ENCODE data around the gene PIK3R4. TPM values are rescaled to one million over a fixed set of nuclear protein-coding genes. Genes with fewer than 3 reads are reported as not detected.

The PIK3R4 gene
- total RNA-seq, 1 donor from 2014 or later: 21.9 TPM

GRCh38 chr3:130772129-130772528 lies 25.5 kb upstream of the PIK3R4 start:
- H3K27me3 Mint-ChIP-seq (ENCODE audit: unreplicated experiment): peaks cover 28% of the 10 kb centered on the region
- H3K4me1 Mint-ChIP-seq (ENCODE audit: unreplicated experiment): no peaks in the 10 kb centered on the region
- DNase-seq (ENCODE audit: extremely low spot score, unreplicated experiment): no peak
- no peak for TF ChIP-seq CTCF (IDR thresholded peaks at IDR 0.05)
- H3K4me3 Mint-ChIP-seq (ENCODE audit: unreplicated experiment): no peak overlapping the region
- no peak overlapping the region for H3K27ac Mint-ChIP-seq (ENCODE audit: unreplicated experiment)
- H3K36me3 Mint-ChIP-seq (ENCODE audit: unreplicated experiment): no peaks in the 10 kb centered on the region
- H3K9me3 Mint-ChIP-seq (ENCODE audit: unreplicated experiment): no peaks in the 10 kb centered on the region

GRCh38 chr3:130770644-130771043 lies 24.0 kb upstream of the PIK3R4 start:
- H3K27ac Mint-ChIP-seq (ENCODE audit: unreplicated experiment): no peak overlapping the region
- H3K9me3 Mint-ChIP-seq (ENCODE audit: unreplicated experiment): no peaks in the 10 kb centered on the region
- no peak for TF ChIP-seq CTCF (IDR thresholded peaks at IDR 0.05)
- H3K4me3 Mint-ChIP-seq (ENCODE audit: unreplicated experiment): no peak overlapping the region
- H3K36me3 Mint-ChIP-seq (ENCODE audit: unreplicated experiment): no peaks in the 10 kb centered on the region
- no peaks in the 10 kb centered on the region for H3K4me1 Mint-ChIP-seq (ENCODE audit: unreplicated experiment)
- DNase-seq (ENCODE audit: extremely low spot score, unreplicated experiment): no peak
- peaks cover 25% of the 10 kb centered on the region for H3K27me3 Mint-ChIP-seq (ENCODE audit: unreplicated experiment)

GRCh38 chr3:130761730-130762311 lies 15.2 kb upstream of the PIK3R4 start:
- Mint-ChIP-seq H3K27me3 (ENCODE audit: unreplicated experiment) (peaks cover 18% of the 10 kb centered on the region), H3K4me1 (ENCODE audit: unreplicated experiment) (no peaks in the 10 kb centered on the region), H3K36me3 (ENCODE audit: unreplicated experiment) (no peaks in the 10 kb centered on the region), H3K27ac (ENCODE audit: unreplicated experiment) (no peak overlapping the region), H3K4me3 (ENCODE audit: unreplicated experiment) (no peak overlapping the region), H3K9me3 (ENCODE audit: unreplicated experiment) (no peaks in the 10 kb centered on the region)
- no peak for DNase-seq (ENCODE audit: extremely low spot score, unreplicated experiment)
- no peak for TF ChIP-seq CTCF (IDR thresholded peaks at IDR 0.05)

GRCh38 chr3:130760922-130761321 lies 14.3 kb upstream of the PIK3R4 start:
- Mint-ChIP-seq H3K9me3 (ENCODE audit: unreplicated experiment) (no peaks in the 10 kb centered on the region), H3K27ac (ENCODE audit: unreplicated experiment) (no peak overlapping the region), H3K4me3 (ENCODE audit: unreplicated experiment) (no peak overlapping the region), H3K27me3 (ENCODE audit: unreplicated experiment) (peaks cover 13% of the 10 kb centered on the region), H3K36me3 (ENCODE audit: unreplicated experiment) (no peaks in the 10 kb centered on the region), H3K4me1 (ENCODE audit: unreplicated experiment) (no peaks in the 10 kb centered on the region)
- TF ChIP-seq CTCF (IDR thresholded peaks at IDR 0.05): no peak
- no peak for DNase-seq (ENCODE audit: extremely low spot score, unreplicated experiment)

GRCh38 chr3:130759692-130760338 lies 13.2 kb upstream of the PIK3R4 start:
- Mint-ChIP-seq H3K4me3 (ENCODE audit: unreplicated experiment) (no peak overlapping the region), H3K4me1 (ENCODE audit: unreplicated experiment) (no peaks in the 10 kb centered on the region), H3K9me3 (ENCODE audit: unreplicated experiment) (no peaks in the 10 kb centered on the region), H3K27ac (ENCODE audit: unreplicated experiment) (no peak overlapping the region), H3K36me3 (ENCODE audit: unreplicated experiment) (no peaks in the 10 kb centered on the region), H3K27me3 (ENCODE audit: unreplicated experiment) (peaks cover 3% of the 10 kb centered on the region)
- no peak for DNase-seq (ENCODE audit: extremely low spot score, unreplicated experiment)
- peak; percentile 85 for TF ChIP-seq CTCF (IDR thresholded peaks at IDR 0.05)

All from osteocyte (in vitro differentiated cells).